Hepatic stellate cell (primary cell): ENCODE data around the gene OTUB1.

Experiments
- DNase-seq: peaks from one replicate; pipeline ENCODE4 v3.0.0; 2011; ENCODE audit warnings: low spot score

OTUB1 gene

DNA sequence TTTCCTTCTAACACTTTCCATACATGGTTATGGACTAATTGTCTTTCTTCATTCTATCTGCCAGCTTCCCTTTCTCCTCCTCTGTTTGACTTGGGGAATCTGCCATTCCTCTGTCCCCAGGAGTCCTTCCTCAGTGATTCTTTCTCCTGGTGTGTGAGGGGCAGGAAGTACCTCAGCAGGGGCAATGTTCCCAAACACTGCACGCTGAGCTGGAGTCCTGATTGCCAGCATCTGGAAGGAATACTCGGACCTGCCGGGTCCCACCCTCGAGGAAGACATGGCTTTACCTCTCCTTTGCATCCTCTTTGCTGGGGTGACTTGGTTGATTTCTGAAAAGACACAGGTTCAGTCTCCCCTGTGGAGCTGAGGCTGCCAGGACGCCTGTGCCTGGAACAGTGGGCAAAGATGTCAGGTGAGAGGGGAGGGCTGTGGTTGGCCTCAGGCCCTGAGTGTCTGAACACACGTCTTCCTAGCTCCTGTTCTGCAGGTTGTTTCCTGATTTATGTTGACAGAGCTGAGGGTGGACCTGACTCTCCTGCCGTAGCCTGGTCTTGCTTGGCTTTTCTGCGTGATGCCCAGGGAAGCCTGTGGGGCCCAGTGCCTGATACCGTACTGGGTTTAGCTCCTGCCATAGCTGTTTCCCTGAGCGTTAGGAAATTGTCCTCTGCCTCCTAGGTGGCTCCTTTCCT, 7.5 kb upstream of the OTUB1 start:
- no peak for DNase-seq

- no peak for DNase-seq
Measured at GRCh38 chr11:63979426-63979825, 6.8 kb upstream of the OTUB1 start.

GRCh38 chr11:63985812-63986155, 454 bp upstream of the OTUB1 start:
- DNase-seq = no peak

GRCh38 chr11:63986932-63987513, 785 bp downstream of the OTUB1 start:
- no peak for DNase-seq

- no peak for DNase-seq
Measured at GRCh38 chr11:63991558-63991957, 5.3 kb downstream of the OTUB1 start.

GRCh38 chr11:63993100-63993499, 6.9 kb downstream of the OTUB1 start:
- no peak for DNase-seq

DNA sequence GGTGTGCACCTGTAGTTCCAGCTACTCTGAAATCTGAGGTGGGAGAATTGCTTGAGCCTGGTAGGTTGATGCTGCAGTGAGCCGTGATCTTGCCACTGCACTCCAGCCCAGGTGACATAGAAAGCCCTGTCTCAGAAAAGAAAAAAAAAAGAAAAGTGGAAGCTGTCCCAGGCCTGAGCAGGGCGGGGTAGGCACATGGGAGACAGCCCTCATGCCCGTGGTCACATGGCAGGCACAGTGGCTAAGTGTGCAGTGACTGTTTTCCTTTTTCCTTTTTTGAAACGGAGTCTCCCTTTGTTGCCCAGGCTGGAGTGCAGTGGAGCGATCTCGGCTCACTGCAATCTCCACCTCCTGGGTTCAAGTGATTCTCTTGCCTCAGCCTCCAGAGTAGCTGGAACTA, 7.8 kb downstream of the OTUB1 start:
- DNase-seq = no peak

DNA sequence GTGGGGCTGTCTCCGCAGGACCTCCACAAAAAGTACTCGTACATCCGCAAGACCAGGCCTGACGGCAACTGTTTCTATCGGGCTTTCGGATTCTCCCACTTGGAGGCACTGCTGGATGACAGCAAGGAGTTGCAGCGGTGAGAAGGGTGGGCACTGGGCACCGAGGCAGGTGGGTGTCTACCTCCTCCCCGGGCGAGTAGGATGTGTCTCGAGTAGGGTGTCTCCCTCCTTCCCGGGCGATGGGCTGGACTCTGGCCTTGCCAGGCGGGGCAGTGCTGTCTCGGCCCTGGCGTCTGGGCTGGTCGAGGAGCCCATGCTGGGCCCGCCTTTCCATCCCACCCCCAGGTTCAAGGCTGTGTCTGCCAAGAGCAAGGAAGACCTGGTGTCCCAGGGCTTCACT, 10.3 kb downstream of the OTUB1 start:
- DNase-seq = no peak

- no peak for DNase-seq
Measured at GRCh38 chr11:63997104-63997700, 11.0 kb downstream of the OTUB1 start.

DNA sequence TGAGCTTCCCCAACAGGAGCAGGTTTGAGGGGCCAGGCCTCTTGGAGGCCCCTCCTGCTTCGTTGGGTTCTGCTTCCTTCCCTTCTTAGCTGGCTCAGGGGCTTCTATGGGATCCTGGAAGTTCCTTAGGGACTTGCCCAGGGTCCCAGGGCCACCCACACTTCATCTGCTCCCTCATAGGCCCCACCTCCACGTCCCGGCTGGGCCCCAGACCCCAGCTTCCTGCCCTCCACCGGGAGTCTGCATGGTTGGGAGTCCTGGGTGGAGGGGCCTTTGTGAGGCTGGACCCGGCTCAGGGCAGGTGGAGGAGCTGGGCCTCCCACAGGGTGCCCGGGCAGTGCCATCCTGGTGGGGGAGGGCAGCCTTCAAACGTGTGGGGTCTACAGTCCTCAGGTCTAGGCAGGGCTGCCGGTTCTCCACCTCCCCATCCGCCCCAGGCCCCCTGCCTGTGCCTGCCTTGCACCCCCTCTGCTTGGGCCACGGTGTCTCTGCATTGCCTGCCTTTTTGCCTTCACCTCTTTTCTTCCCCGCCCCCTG, 11.6 kb downstream of the OTUB1 start:
- no peak for DNase-seq

GRCh38 chr11:63998558-63999348, 12.5 kb downstream of the OTUB1 start:
- no peak for DNase-seq

- DNase-seq = no peak
Measured at GRCh38 chr11:63999349-64000025, 13.2 kb downstream of the OTUB1 start.

DNA sequence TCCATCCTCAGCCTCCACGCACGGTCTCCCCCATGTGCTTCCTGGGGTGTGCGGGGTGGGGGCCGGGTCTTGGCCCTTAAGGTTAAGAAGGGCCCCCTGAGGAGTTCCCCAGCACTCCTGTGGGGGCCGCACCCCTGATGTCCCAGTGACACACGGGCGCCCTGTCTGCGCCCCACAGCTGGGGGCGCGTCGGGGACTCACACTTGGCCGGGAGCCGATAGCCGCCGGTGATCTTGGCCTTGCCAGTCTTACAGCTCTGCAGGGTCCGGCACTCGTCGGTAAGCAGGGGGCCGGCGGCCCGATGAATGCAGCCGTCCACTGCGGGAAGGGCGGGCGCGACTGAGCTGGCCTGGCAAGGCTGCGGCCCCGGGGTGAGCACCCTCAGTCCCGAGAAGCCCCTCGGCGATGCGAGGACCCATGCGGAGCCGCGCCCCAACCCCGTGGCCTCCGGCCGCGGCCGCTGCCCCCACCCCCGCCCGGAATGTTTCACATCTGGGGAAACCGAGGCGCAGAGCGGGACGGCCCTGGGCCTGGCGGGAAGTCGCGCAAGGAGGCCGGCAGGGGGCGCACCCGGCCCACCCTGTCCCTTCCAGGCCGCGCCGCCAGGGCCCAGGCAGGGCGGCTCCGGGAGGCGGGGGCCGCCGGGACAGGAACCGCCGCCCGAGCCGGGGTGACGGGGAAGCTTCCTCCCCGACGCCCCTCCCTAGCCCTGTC, 13.9 kb downstream of the OTUB1 start:
- peak; percentile 90 for DNase-seq

GRCh38 chr11:64000740-64001483, 14.7 kb downstream of the OTUB1 start:
- no peak for DNase-seq

DNA sequence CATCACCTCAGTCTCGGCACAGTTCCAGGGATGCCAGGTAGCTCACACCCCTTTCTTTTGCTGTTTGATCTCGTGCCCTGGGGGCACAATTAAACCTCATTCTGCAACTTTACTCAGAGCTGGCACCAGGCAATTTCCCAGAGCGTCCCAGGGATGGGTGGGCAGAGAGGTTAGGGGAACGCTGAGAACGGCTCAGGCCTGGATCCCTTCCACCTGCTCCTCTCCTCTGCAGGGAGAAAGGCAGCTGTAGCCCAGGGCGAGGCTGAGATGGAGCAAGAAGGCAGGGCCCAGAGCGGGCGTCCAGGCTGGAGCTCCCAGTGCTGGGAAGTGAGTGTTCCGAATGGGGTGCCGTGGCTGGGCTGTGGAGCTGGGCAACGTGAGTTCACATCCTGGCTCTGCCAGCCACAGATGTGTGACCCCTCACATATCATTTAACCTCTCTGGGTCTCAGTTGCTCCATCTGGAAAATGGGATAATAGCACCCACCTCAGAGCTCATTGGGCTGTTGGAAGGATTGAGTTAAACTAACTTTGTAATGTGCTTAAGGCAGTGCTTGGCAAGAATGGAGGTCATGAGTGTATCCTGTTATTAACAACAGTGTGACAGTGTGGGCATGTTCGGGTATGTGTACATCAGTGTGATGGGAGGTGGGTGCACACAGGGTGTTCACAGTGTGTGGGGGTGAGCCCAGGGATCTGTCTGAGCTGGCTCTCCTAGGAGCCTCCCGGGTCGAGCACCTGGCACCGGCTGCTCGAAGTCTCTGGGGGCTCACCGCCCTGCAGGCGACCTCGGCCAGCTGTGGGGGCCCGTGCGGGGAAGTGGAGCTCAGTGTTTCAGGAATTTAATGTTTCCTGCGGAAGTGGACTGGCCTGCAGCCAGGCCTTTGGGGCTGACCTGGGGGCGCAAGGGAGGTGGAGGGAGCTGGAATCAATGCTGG, 15.5 kb downstream of the OTUB1 start:
- no peak for DNase-seq

- DNase-seq = no peak
Measured at GRCh38 chr11:64003807-64004589, 17.8 kb downstream of the OTUB1 start.

DNA sequence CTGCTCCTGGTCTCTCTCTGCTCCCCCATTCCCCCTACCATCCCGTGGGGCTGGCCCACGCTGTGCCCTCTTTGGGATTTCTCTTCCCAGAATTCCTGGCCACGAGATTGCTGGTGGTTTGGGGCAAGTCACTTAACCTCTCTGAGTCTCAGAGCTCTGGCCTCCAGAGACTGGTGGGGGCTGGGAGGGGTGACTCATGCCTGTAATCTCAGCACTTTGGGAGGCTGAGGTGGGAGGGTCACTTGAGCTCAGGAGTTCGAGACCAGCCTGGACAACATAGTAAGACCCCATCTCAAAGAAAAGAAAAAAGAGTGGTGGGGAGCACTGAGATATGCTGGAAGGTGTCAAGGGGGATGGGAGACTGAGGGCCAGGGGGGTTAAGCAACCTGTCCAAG, 18.3 kb downstream of the OTUB1 start:
- DNase-seq = no peak

- DNase-seq = no peak
Measured at GRCh38 chr11:64005691-64006090, 19.5 kb downstream of the OTUB1 start.

DNA sequence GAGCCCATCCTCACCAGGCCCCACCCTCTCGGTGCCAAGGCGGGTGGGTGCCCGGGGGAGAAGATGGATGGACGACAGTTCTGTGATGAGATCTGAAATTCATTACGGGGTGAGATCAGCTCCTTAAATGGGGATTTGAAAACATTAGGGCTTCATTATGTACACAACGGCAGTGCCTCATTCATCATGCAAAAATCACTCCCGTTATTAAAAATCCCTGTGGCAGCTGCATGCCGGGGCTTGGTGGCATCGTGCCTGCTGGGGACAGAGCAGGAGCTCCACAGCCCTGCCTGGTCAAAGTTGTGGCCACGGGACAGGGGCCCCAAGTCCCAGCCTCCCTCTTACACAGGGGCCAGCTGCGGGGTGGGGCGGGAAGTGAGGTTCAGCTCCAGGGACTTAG, 20.2 kb downstream of the OTUB1 start:
- DNase-seq = no peak
